Fibroblast of skin of right quadriceps (primary cell): Measurements from ENCODE around the gene CKLF.
A peak's percentile ranks its signal among the peaks of the same experiment; 100 is the strongest.
"Not testable (repeated sequence)": the region's sequence is repeated elsewhere in the genome, so short reads cannot be mapped to it uniquely, and the experiment has no call there.

Experiments used
- DNase-seq: peaks from one replicate; pipeline ENCODE4 v3.0.0-alpha.2; 2013

The CKLF gene

GRCh38 chr16:66572356-66572755, 20.0 kb downstream of the CKLF start:
- DNase-seq, result no peak

- DNase-seq, result no peak
Observed at GRCh38 chr16:66574081-66574480, 21.7 kb downstream of the CKLF start.

GRCh38 chr16:66574531-66574930, 22.2 kb downstream of the CKLF start:
- no peak for DNase-seq

GRCh38 chr16:66575060-66575459, 22.7 kb downstream of the CKLF start:
- no peak for DNase-seq

- DNase-seq, result no peak
Observed at GRCh38 chr16:66576296-66576695, 23.9 kb downstream of the CKLF start.

GRCh38 chr16:66578651-66579531, 26.5 kb downstream of the CKLF start, which contains the start of gene CMTM2:
Gene CMTM2, plus strand, starts transcription at chr16:66579463. Its CDS starts 145 bp downstream, at chr16:66579608.
- DNase-seq, result no peak

GRCh38 chr16:66580605-66581209, 28.3 kb downstream of the CKLF start:
- DNase-seq, result peak; percentile 78

GRCh38 chr16:66581246-66581952, 29.0 kb downstream of the CKLF start:
- no peak for DNase-seq

- DNase-seq, result no peak
Observed at GRCh38 chr16:66585481-66586239, 33.3 kb downstream of the CKLF start.

GRCh38 chr16:66587881-66588600, 35.7 kb downstream of the CKLF start:
- no peak for DNase-seq

GRCh38 chr16:66588981-66589713, 36.8 kb downstream of the CKLF start:
- no peak for DNase-seq

- DNase-seq, result no peak
Observed at GRCh38 chr16:66590322-66590721, 37.9 kb downstream of the CKLF start.

- no peak for DNase-seq
Observed at GRCh38 chr16:66591018-66591417, 38.6 kb downstream of the CKLF start.

- no peak for DNase-seq
Observed at GRCh38 chr16:66592241-66592640, 39.9 kb downstream of the CKLF start.

GRCh38 chr16:66592814-66593213, 40.4 kb downstream of the CKLF start:
- no peak for DNase-seq

- no peak for DNase-seq
Observed at GRCh38 chr16:66594739-66595138, 42.4 kb downstream of the CKLF start.

GRCh38 chr16:66596559-66596958, 44.2 kb downstream of the CKLF start:
- DNase-seq, result not testable (repeated sequence)

- DNase-seq, result no peak
Observed at GRCh38 chr16:66596986-66597848, 44.8 kb downstream of the CKLF start.

- DNase-seq, result no peak
Observed at GRCh38 chr16:66598111-66598510, 45.7 kb downstream of the CKLF start.

- DNase-seq, result no peak
Observed at GRCh38 chr16:66599726-66600125, 47.4 kb downstream of the CKLF start.
